Activated CD4-positive, alpha-beta T cell treated with anti-CD3 and anti-CD28 coated beads, Interleukin-2, amount 10 ng/mL, durations not matched to agents 7 days and 5 days (primary cell): Measurements from ENCODE around the gene ALPK3. TPM values are rescaled to one million over a fixed set of nuclear protein-coding genes. Genes with fewer than 3 reads are reported as not detected.

ENCODE experiments used
- CTCF ChIA-PET: fragments of 350-600 bp; sonication (Branson Sonifier 250); formaldehyde crosslinking; loops from one replicate; lab custom pipeline; 2021; ENCODE audit warnings: antibody characterized with exemption; lab: Charles Lee
- POLR2A ChIA-PET: fragments of 350-600 bp; sonication (Branson Sonifier 250); formaldehyde crosslinking; loops from one replicate; lab custom pipeline; 2021; ENCODE audit warnings: antibody characterized with exemption; lab: Charles Lee
- DNase-seq: peaks from one replicate; pipeline ENCODE4 v3.0.0-alpha.2; 2020
- H3K27ac Mint-ChIP-seq: one replicate; pipeline ENCODE4 v1.8.0; 2021; ENCODE audit warnings: mild to moderate bottlenecking, moderate library complexity, mixed read lengths
- H3K27me3 Mint-ChIP-seq: one replicate; pipeline ENCODE4 v1.8.0; 2021; ENCODE audit warnings: mixed read lengths
- H3K36me3 Mint-ChIP-seq: one replicate; pipeline ENCODE4 v1.8.0; 2021; ENCODE audit warnings: low read depth, mixed read lengths
- H3K4me1 Mint-ChIP-seq: one replicate; pipeline ENCODE4 v1.8.0; 2021; ENCODE audit warnings: mixed read lengths
- H3K4me3 Mint-ChIP-seq: one replicate; pipeline ENCODE4 v1.8.0; 2021; ENCODE audit warnings: mild to moderate bottlenecking, moderate library complexity, mixed read lengths
- H3K9me3 Mint-ChIP-seq: one replicate; pipeline ENCODE4 v1.8.0; 2021; ENCODE audit warnings: mixed read lengths
- total RNA-seq, 2 experiments: library from RNA; stranded (reverse); gene quantifications; one replicate each; pipeline ENCODE4 v1.2.3, GENCODE V29; 2021

The ALPK3 gene
- total RNA-seq, 2 experiments from 2014 or later = 0.15 to 0.27 TPM

GRCh38 chr15:84788500-84788899 is 28.7 kb upstream of the ALPK3 start:
- H3K27ac Mint-ChIP-seq = no peak overlapping the region
- H3K4me3 Mint-ChIP-seq = no peak overlapping the region
- peaks cover 54% of the 10 kb centered on the region for H3K36me3 Mint-ChIP-seq
- DNase-seq = no peak
- no peaks in the 10 kb centered on the region for H3K9me3 Mint-ChIP-seq
- ChIA-PET CTCF (interaction anchor here (0.5 kb wide), 1 partner anchor 56 kb away, joined by 3 read pairs; no protein-coding TSS in a partner anchor), POLR2A (no interaction called here)
- no peaks in the 10 kb centered on the region for H3K27me3 Mint-ChIP-seq
- peaks cover 21% of the 10 kb centered on the region for H3K4me1 Mint-ChIP-seq

- H3K4me1 Mint-ChIP-seq = peaks cover 21% of the 10 kb centered on the region
- H3K9me3 Mint-ChIP-seq = no peaks in the 10 kb centered on the region
- H3K4me3 Mint-ChIP-seq = no peak overlapping the region
- DNase-seq = no peak
- no peak overlapping the region for H3K27ac Mint-ChIP-seq
- H3K36me3 Mint-ChIP-seq = peaks cover 47% of the 10 kb centered on the region
- no peaks in the 10 kb centered on the region for H3K27me3 Mint-ChIP-seq
- POLR2A ChIA-PET = interaction anchor here (1.2 kb wide), 1 partner anchor 136 kb away, joined by 3 read pairs; no protein-coding TSS in a partner anchor
- CTCF ChIA-PET = interaction anchor here (0.6 kb wide), 1 partner anchor 94 kb away, joined by 3 read pairs; no protein-coding TSS in a partner anchor
These were observed 27.4 kb upstream of the ALPK3 start for GRCh38 chr15:84789762-84790161.

GRCh38 chr15:84790676-84791075 is 26.5 kb upstream of the ALPK3 start:
- H3K9me3 Mint-ChIP-seq = no peaks in the 10 kb centered on the region
- H3K4me1 Mint-ChIP-seq = peaks cover 16% of the 10 kb centered on the region
- no peak overlapping the region for H3K27ac Mint-ChIP-seq
- peaks cover 45% of the 10 kb centered on the region for H3K36me3 Mint-ChIP-seq
- ChIA-PET POLR2A (no interaction called here), CTCF (no interaction called here)
- no peak overlapping the region for H3K4me3 Mint-ChIP-seq
- no peak for DNase-seq
- H3K27me3 Mint-ChIP-seq = no peaks in the 10 kb centered on the region

GRCh38 chr15:84791763-84792162 is 25.4 kb upstream of the ALPK3 start:
- no peaks in the 10 kb centered on the region for H3K9me3 Mint-ChIP-seq
- H3K27me3 Mint-ChIP-seq = no peaks in the 10 kb centered on the region
- H3K27ac Mint-ChIP-seq = no peak overlapping the region
- CTCF ChIA-PET = interaction anchor here (0.6 to 1.6 kb wide), 3 partner anchors 11 to 204 kb away, joined by 3 read pairs; partner anchors contain the start of gene ZSCAN2
- H3K4me3 Mint-ChIP-seq = no peak overlapping the region
- POLR2A ChIA-PET = no interaction called here
- no peak for DNase-seq
- peaks cover 41% of the 10 kb centered on the region for H3K36me3 Mint-ChIP-seq
- peaks cover 9% of the 10 kb centered on the region for H3K4me1 Mint-ChIP-seq

GRCh38 chr15:84793431-84794161 is 23.6 kb upstream of the ALPK3 start:
- Mint-ChIP-seq H3K4me1 (peaks cover 3% of the 10 kb centered on the region), H3K27ac (no peak overlapping the region), H3K9me3 (no peaks in the 10 kb centered on the region), H3K4me3 (no peak overlapping the region), H3K27me3 (no peaks in the 10 kb centered on the region), H3K36me3 (peaks cover 37% of the 10 kb centered on the region)
- ChIA-PET CTCF (interaction anchor here (1.6 kb wide), 1 partner anchor 13 kb away, joined by 3 read pairs; no protein-coding TSS in a partner anchor), POLR2A (no interaction called here)
- DNase-seq = no peak

- Mint-ChIP-seq H3K36me3 (peaks cover 41% of the 10 kb centered on the region), H3K4me1 (peaks cover 2% of the 10 kb centered on the region)
These were observed 23.0 kb upstream of the ALPK3 start for GRCh38 chr15:84794162-84794547.

GRCh38 chr15:84795186-84795585 is 22.0 kb upstream of the ALPK3 start:
- CTCF ChIA-PET = no interaction called here
- Mint-ChIP-seq H3K9me3 (no peaks in the 10 kb centered on the region), H3K36me3 (peaks cover 45% of the 10 kb centered on the region)

More at GRCh38 chr15:84794162-84794547, 23.0 kb upstream of the ALPK3 start:
- no peaks in the 10 kb centered on the region for H3K27me3 Mint-ChIP-seq
- CTCF ChIA-PET = no interaction called here
- no peak for DNase-seq
- POLR2A ChIA-PET = no interaction called here
- no peaks in the 10 kb centered on the region for H3K9me3 Mint-ChIP-seq
- no peak overlapping the region for H3K4me3 Mint-ChIP-seq
- no peak overlapping the region for H3K27ac Mint-ChIP-seq

GRCh38 chr15:84797212-84797611 is 19.9 kb upstream of the ALPK3 start:
- H3K4me1 Mint-ChIP-seq = no peaks in the 10 kb centered on the region
- H3K4me3 Mint-ChIP-seq = no peak overlapping the region
- H3K36me3 Mint-ChIP-seq = peaks cover 42% of the 10 kb centered on the region
- no peaks in the 10 kb centered on the region for H3K9me3 Mint-ChIP-seq
- DNase-seq = no peak
- ChIA-PET POLR2A (interaction anchor here (0.7 kb wide), 1 partner anchor 19 kb away, joined by 3 read pairs; no protein-coding TSS in a partner anchor), CTCF (no interaction called here)
- H3K27ac Mint-ChIP-seq = no peak overlapping the region
- no peaks in the 10 kb centered on the region for H3K27me3 Mint-ChIP-seq

More at GRCh38 chr15:84795186-84795585, 22.0 kb upstream of the ALPK3 start:
- H3K4me3 Mint-ChIP-seq = no peak overlapping the region
- H3K27me3 Mint-ChIP-seq = no peaks in the 10 kb centered on the region
- POLR2A ChIA-PET = no interaction called here
- DNase-seq = no peak
- no peak overlapping the region for H3K27ac Mint-ChIP-seq
- H3K4me1 Mint-ChIP-seq = peaks cover 2% of the 10 kb centered on the region

GRCh38 chr15:84797801-84798200 is 19.4 kb upstream of the ALPK3 start:
- H3K27ac Mint-ChIP-seq = no peak overlapping the region
- no peaks in the 10 kb centered on the region for H3K9me3 Mint-ChIP-seq
- ChIA-PET POLR2A (no interaction called here), CTCF (no interaction called here)
- H3K4me1 Mint-ChIP-seq = no peaks in the 10 kb centered on the region
- H3K36me3 Mint-ChIP-seq = peaks cover 43% of the 10 kb centered on the region
- no peak for DNase-seq
- no peak overlapping the region for H3K4me3 Mint-ChIP-seq
- H3K27me3 Mint-ChIP-seq = no peaks in the 10 kb centered on the region

- ChIA-PET POLR2A (interaction anchor here (0.6 kb wide), 1 partner anchor 140 kb away, joined by 3 read pairs; the partner anchor contains the start of gene NMB), CTCF (interaction anchor here (0.9 kb wide), 1 partner anchor 62 kb away, joined by 3 read pairs; no protein-coding TSS in a partner anchor)
- no peaks in the 10 kb centered on the region for H3K27me3 Mint-ChIP-seq
- H3K4me1 Mint-ChIP-seq = no peaks in the 10 kb centered on the region
- peaks cover 48% of the 10 kb centered on the region for H3K36me3 Mint-ChIP-seq
- H3K4me3 Mint-ChIP-seq = no peak overlapping the region
- H3K9me3 Mint-ChIP-seq = no peaks in the 10 kb centered on the region
- H3K27ac Mint-ChIP-seq = no peak overlapping the region
- DNase-seq = no peak
These were observed 18.7 kb upstream of the ALPK3 start for GRCh38 chr15:84798436-84798946.

- ChIA-PET POLR2A (no interaction called here), CTCF (no interaction called here)
- Mint-ChIP-seq H3K27ac (no peak overlapping the region), H3K4me1 (no peaks in the 10 kb centered on the region), H3K36me3 (peaks cover 44% of the 10 kb centered on the region), H3K4me3 (no peak overlapping the region), H3K9me3 (no peaks in the 10 kb centered on the region), H3K27me3 (no peaks in the 10 kb centered on the region)
- no peak for DNase-seq
These were observed 17.5 kb upstream of the ALPK3 start for GRCh38 chr15:84799511-84800187.

GRCh38 chr15:84800365-84800806 is 16.8 kb upstream of the ALPK3 start:
- Mint-ChIP-seq H3K4me3 (no peak overlapping the region), H3K36me3 (peaks cover 45% of the 10 kb centered on the region), H3K4me1 (no peaks in the 10 kb centered on the region), H3K9me3 (no peaks in the 10 kb centered on the region), H3K27me3 (no peaks in the 10 kb centered on the region), H3K27ac (no peak overlapping the region)
- ChIA-PET POLR2A (no interaction called here), CTCF (interaction anchor here (0.6 kb wide), 1 partner anchor 21 kb away, joined by 5 read pairs; no protein-coding TSS in a partner anchor)
- no peak for DNase-seq
